GM19438 (cell line): ENCODE results near the gene CLIP4.

Experiments
- ATAC-seq: cut with Tn5 transposase; IDR thresholded peaks from one replicate; pipeline ENCODE4 v1.9.1; 2021; ENCODE audit warnings: low read depth; ENCODE audit not compliant: unreplicated experiment

Gene CLIP4

GRCh38 chr2:29124504-29124903 is 9.3 kb downstream of the CLIP4 start:
- no peak for ATAC-seq

DNA sequence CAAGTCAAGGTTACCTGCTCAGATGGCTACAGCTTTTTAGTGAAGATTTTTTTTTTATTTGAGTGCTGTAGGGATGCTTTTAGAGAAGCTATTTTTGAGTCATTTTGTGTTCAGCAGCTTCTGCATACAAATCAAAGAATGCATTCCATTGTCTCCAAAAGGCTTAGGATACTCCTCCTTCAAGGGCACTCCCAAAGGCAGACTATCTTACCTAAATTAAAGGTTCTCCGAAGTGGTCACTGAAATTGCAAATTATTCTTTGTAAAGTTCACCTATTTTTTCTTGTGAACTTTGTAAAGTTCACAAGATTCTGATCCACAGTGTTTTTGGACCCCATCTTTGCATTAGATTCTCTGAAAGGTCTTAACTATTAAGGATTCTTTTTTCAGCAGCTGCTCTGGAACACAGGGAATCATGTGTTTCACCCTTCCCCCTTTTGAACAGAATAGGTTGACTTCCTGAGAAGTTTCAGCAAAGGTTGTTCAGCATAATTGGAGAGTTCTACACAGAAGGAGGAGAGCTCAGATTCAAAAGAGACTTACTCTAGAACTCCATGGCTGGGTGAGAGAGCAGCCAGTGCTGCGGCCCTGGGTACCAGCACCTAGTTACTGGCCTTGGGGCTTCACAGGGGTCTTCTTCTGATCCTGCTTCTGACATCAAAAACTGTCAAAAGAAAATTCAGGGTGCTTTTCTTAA is 14.5 kb downstream of the CLIP4 start:
- ATAC-seq = no peak

GRCh38 chr2:29130295-29130694 is 15.1 kb downstream of the CLIP4 start:
- no peak for ATAC-seq

DNA sequence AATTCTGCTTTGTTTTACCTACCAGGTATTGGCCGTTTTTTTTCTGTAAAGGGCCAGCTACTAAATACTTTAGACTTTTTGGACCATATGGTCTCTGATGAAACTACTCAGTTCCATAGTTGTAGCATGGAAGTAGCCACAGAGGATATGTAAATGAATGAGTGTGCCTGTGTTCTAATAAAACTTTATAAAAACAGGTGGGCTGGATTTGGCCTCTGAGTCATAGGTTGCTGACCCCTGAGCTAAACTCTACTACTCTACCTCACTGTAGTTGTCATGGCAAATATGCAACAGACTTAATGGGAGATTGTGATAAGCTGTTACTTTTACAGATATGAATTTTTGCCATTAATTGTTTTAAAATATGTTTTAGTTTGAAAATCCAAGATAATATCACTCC is 19.7 kb downstream of the CLIP4 start:
- no peak for ATAC-seq

- no peak for ATAC-seq
Observed at GRCh38 chr2:29139152-29139551, 23.9 kb downstream of the CLIP4 start.

- no peak for ATAC-seq
Observed at GRCh38 chr2:29139731-29140130, 24.5 kb downstream of the CLIP4 start.

GRCh38 chr2:29143657-29144056 is 28.4 kb downstream of the CLIP4 start:
- ATAC-seq = no peak

GRCh38 chr2:29146197-29146596 is 31.0 kb downstream of the CLIP4 start:
- ATAC-seq = no peak

DNA sequence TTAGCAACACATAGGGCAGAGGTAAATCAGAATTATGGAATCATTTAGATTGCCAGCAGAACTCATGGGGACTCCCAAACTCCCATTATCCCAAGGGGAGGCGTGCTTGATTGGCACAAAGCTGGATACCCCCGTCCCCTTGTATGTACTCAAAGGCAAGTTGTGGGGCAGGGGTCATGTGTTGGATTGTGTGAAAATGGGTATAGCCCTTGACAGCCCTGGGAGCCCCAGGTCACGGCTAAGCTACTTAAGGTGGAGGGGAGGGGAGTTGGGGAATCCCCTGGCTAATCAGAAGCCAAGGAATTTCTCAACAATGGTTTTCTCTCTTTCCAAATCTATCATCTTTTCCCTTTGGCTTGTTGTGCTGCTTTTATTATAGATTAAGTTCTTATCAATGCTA is 32.7 kb downstream of the CLIP4 start:
- ATAC-seq = no peak

DNA sequence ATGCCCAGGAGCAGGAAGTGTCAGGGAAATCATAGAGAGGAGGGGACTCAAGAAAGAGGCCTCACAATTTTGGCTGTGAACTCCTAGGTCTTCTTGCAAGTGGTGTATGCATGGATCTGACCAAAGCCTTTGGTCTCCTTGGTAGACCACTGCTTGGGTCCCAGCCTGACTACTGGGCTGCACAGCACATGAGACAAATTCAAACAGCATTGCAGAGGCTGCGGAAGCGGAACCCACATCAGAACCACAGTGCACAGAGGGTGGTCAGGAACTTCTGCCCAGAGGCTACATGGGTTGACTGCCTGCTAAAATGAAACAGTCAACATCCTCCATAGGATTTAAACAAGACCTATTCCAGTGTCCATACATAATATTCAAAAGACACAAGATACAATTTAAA is 39.4 kb downstream of the CLIP4 start:
- ATAC-seq = no peak

DNA sequence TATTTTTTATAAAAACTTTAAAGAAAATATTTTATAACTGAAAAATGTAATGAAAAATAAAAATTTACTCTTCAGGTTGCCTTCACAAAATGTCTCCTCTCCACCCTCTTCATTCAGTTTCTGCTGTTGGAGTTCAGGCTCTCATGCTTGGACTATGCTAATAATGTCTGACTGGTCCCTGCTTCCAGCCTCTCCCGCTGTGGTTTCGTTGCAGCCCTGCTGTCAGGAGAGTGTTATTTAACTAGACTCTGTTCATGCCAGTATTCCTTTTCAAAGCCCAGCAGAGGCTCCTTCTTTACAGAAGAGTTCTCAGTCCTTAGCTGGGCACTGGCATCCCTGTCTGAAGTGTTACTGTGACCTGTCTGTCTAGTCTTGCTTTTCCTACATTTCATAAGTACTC is 40.4 kb downstream of the CLIP4 start:
- ATAC-seq = no peak

DNA sequence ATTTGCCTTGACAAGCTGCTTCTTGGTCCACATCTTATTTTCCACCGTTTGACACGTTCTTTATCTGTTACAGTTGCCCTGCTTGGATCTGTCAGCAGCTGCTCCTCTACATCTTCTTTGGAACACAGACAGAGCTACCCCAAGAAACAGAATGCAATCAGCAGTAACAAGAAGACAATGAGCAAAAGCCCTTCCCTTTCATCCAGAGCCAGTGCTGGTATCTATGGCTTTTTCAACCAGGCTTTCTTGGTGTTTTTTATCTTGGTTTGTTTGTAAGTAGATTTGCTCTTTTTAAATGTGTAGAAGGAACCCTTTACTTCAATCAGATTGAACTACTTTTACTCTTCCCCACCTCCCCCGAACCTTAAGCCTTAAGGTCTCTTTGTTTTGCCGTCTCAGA is 41.9 kb downstream of the CLIP4 start:
- no peak for ATAC-seq

GRCh38 chr2:29159125-29159524 is 43.9 kb downstream of the CLIP4 start:
- ATAC-seq = no peak

GRCh38 chr2:29160184-29160583 is 45.0 kb downstream of the CLIP4 start:
- ATAC-seq = no peak

- no peak for ATAC-seq
Observed at GRCh38 chr2:29162204-29162928, 47.2 kb downstream of the CLIP4 start.

DNA sequence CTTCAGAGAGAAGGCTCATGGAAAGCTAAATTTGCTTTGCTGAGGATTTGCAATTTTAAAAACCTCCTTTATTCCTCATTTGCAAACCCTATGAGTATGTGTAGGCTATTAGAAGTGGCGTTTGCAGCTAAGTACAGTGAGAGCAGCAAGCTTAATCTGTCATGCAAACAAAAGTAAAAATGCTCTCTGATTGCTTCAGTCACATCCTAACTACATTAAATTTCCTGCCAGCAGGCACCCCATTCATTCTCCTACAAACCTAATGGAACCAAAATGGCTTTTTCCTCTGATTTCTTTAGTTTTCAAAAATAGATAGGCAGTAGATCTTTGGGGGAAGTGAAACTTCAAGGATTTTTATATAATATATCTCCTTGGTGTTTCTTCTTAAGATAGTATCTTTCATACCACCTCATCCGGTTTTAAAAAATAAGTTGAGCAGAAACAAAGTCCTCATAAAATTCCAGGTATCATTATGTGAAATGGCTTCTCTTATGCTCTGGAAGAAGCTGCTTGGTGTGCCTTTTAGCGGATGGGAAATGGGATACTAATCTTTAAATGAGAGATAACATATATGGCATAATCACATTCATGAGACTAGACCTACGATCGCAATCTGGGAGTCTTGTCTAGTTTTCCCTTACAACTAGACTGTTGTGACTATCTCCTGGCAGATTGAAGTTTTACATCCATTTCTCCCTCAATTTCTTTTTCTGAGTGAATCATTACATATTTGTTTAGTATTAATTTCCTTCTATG is 49.1 kb downstream of the CLIP4 start:
- no peak for ATAC-seq

DNA sequence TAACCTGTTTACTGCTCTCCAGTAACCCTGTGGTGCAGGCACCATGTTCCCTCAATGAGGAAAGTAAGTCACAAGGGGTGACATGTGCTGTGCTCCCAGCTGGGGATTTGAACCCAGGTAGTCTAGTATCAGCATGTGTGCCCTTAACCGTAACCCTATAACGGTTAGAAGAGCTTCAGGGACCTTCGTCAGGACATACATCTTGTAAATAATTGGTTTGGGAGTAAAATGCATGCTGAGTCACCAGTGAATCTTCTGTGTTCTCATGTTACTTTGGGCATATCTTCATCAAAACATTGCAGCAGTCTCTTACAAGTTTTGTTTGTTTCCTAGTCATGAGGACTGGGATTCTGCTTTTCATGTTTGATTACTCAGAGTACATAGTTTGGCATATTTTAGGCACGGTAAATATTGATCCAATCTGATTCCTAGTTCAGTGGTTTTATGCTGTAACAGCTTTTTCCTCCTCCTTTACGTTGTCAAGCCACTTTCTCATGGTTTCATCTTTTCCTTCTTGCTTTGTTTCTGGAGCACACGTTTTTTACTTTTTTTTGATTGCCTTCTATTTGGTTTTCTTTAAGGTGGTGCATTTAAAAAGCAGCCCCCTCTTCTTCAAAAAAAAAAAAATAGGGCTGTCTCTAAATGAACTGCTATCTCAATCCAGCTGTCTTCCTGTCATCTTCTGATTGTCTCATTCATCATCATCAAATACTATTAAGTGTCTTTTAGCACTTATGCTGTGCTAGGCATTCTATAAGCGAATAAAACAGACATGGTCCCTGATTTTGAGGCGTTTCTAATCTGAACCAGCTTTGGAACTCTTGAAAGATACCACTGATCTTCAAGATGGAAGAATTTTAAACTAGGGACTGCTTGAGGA is 50.4 kb downstream of the CLIP4 start:
- no peak for ATAC-seq

- no peak for ATAC-seq
Observed at GRCh38 chr2:29166242-29167039, 51.2 kb downstream of the CLIP4 start.

DNA sequence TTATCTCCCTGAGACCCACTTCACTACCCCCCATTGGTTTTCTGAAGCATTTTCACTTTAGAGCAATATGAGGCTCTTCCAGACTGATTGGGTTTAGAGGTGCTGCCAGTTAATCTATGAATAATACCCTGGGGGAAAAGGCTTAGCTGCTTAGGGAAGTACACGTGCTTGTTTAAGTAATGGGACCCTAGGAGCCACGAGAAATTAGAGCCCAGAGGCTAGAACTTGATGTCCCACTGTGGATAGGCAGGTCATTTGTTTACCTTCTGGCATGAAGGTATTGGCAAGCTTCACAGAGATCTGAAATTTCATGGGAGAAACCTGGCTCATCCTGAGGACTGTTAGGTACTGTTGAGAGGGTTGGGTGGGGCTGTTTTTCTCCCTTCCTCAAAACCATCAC is 59.7 kb downstream of the CLIP4 start:
- ATAC-seq = no peak

DNA sequence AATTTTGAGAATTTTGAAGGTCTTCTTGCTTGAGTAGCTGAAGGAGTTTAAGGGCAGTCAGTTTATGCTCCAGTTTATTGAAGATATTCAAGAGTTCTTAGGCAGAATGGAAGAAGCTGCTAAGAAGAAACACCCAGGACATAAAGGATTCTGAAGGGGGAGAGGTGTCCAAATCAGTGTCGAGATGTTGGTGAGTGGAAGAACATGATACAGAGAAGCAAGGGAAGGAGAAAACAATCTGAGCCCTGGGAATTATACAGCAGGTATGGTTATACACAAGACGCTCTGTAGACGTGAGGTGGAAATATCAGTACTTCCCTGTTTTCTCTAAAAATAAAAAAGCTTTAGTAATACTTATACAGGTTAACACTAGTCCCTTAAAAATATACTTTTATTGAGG is 60.1 kb downstream of the CLIP4 start:
- no peak for ATAC-seq
